MM.1S (cell line): ENCODE measurements around the gene ADCY3.

Experiments
- CTCF ChIP-seq: fragments of 300-600 bp; sonication (generic); IDR thresholded peaks from 2 replicates; pipeline ENCODE4 v1.5.1; 2016; ENCODE audit warnings: antibody characterized with exemption, low read length, mixed read lengths
- EZH2 ChIP-seq: fragments of 300-600 bp; sonication (generic); optimal IDR thresholded peaks from 2 replicates; pipeline ENCODE3; 2017; ENCODE audit warnings: low read depth, mild to moderate bottlenecking, antibody characterized with exemption, low read length, mixed read lengths

GRCh38 chr2:24771061-24771460 is 149.0 kb downstream of the ADCY3 start:
- no peak for TF ChIP-seq CTCF
- no peak for TF ChIP-seq EZH2
